Activated T-helper 1 cell treated with Interleukin-2 at 50 U/mL for 16 hours (primary cell): ENCODE data around the gene UQCRC1.

Experiments
- DNase-seq: peaks from one replicate; pipeline ENCODE4 v3.0.0-alpha.2; 2020; ENCODE audit warnings: low read depth

UQCRC1 gene

GRCh38 chr3:48571938-48572337 lies 37.5 kb downstream of the UQCRC1 start:
- DNase-seq: no peak

GRCh38 chr3:48569808-48570450 lies 39.5 kb downstream of the UQCRC1 start:
- no peak for DNase-seq

- DNase-seq: no peak
Measured at GRCh38 chr3:48569400-48569799, 40.0 kb downstream of the UQCRC1 start.

- no peak for DNase-seq
Measured at GRCh38 chr3:48568476-48568875, 41.0 kb downstream of the UQCRC1 start.

GRCh38 chr3:48567500-48567899 lies 41.9 kb downstream of the UQCRC1 start:
- DNase-seq: no peak

- no peak for DNase-seq
Measured at GRCh38 chr3:48567090-48567489, 42.4 kb downstream of the UQCRC1 start.

GRCh38 chr3:48566401-48566760 lies 43.1 kb downstream of the UQCRC1 start:
- DNase-seq: no peak

- DNase-seq: no peak
Measured at GRCh38 chr3:48565591-48566400, 43.6 kb downstream of the UQCRC1 start.

GRCh38 chr3:48565186-48565585 lies 44.3 kb downstream of the UQCRC1 start:
- no peak for DNase-seq

- DNase-seq: no peak
Measured at GRCh38 chr3:48564667-48565066, 44.8 kb downstream of the UQCRC1 start.

GRCh38 chr3:48564022-48564421 lies 45.4 kb downstream of the UQCRC1 start:
- DNase-seq: no peak

GRCh38 chr3:48563382-48563918 lies 46.0 kb downstream of the UQCRC1 start, which contains the start of gene UCN2:
Gene UCN2, minus strand, starts transcription at chr3:48563781. Its CDS starts 657 bp downstream, at chr3:48563124.
- no peak for DNase-seq

- no peak for DNase-seq
Measured at GRCh38 chr3:48562367-48563095, 46.9 kb downstream of the UQCRC1 start.

GRCh38 chr3:48561045-48561736 lies 48.3 kb downstream of the UQCRC1 start:
- DNase-seq: no peak

- DNase-seq: no peak
Measured at GRCh38 chr3:48560648-48561018, 48.8 kb downstream of the UQCRC1 start.

- no peak for DNase-seq
Measured at GRCh38 chr3:48558493-48559134, 50.8 kb downstream of the UQCRC1 start.

- peak; percentile 97 for DNase-seq
Measured at GRCh38 chr3:48556796-48557626, 52.4 kb downstream of the UQCRC1 start, which contains the start of gene PFKFB4. Gene PFKFB4, minus strand, starts transcription at chr3:48556803. Its CDS starts 26 bp downstream, at chr3:48556777.

GRCh38 chr3:48555949-48556795 lies 53.3 kb downstream of the UQCRC1 start:
- DNase-seq: no peak

GRCh38 chr3:48555231-48555948 lies 54.1 kb downstream of the UQCRC1 start:
- DNase-seq: no peak
